Spleen (tissue), 11 donors: ENCODE data around the gene RUFY3. TPM values are rescaled to one million over a fixed set of nuclear protein-coding genes. Genes with fewer than 3 reads are reported as not detected.
"Not testable (repeated sequence)": the region's sequence is repeated elsewhere in the genome, so short reads cannot be mapped to it uniquely, and the experiment has no call there.

Experiments
- DNase-seq: peaks from one replicate; pipeline ENCODE4 v3.0.0-alpha.2; 2020
- H3K27ac ChIP-seq, 8 donors: fragments of 200-600 bp; sonication (generic) in 7 of 8; 1 replicate in 4 of 8; 2 replicates in 4 of 8; pipeline versions ENCODE4 v1.5.0 to v1.8.0; 2016 to 2021; ENCODE audit warnings: inconsistent platforms in 4 of 8, mild to moderate bottlenecking in 4 of 8, moderate library complexity in 1 of 8
- H3K27me3 ChIP-seq, 7 donors: fragments of 200-600 bp; sonication (generic) in 6 of 7; replicated peaks in 1 of 7; 1 replicate in 4 of 7; 2 replicates in 3 of 7; pipeline versions ENCODE4 v1.5.0 to v1.8.0; 2016 to 2021; ENCODE audit warnings: inconsistent platforms in 3 of 7, mild to moderate bottlenecking in 1 of 7
- H3K36me3 ChIP-seq, 6 donors: fragments of 200-600 bp; sonication (generic) in 5 of 6; 1 replicate in 4 of 6; 2 replicates in 2 of 6; pipeline versions ENCODE4 v1.5.0 to v1.8.0; 2016 to 2021; ENCODE audit warnings: inconsistent platforms in 2 of 6
- H3K4me1 ChIP-seq, 6 donors: fragments of 200-600 bp; sonication (generic) in 5 of 6; 1 replicate in 3 of 6; 2 replicates in 3 of 6; pipeline versions ENCODE4 v1.5.0 to v1.8.0; 2016 to 2021; ENCODE audit warnings: inconsistent platforms in 3 of 6
- H3K4me3 ChIP-seq, 8 donors: fragments of 200-600 bp; sonication (generic) in 7 of 8; 1 replicate in 4 of 8; 2 replicates in 4 of 8; pipeline versions ENCODE4 v1.5.0 to v1.8.0; 2016 to 2021; ENCODE audit warnings: inconsistent platforms in 4 of 8, mild to moderate bottlenecking in 4 of 8, moderate library complexity in 2 of 8
- H3K9me3 ChIP-seq, 8 donors: fragments of 200-600 bp; sonication (generic) in 7 of 8; 1 replicate in 4 of 8; 2 replicates in 4 of 8; pipeline versions ENCODE4 v1.5.0 to v1.8.0; 2016 to 2021; ENCODE audit warnings: inconsistent platforms in 4 of 8
- POLR2A ChIP-seq, 3 donors: fragments of 450-650 bp; IDR thresholded peaks; one replicate each; pipeline ENCODE4 v1.5.1; 2017; ENCODE audit warnings: antibody characterized with exemption in 3 of 3, mild to moderate bottlenecking in 1 of 3
- POLR2AphosphoS5 ChIP-seq, 3 donors: sonication (generic); formaldehyde crosslinking; IDR thresholded peaks; one replicate each; pipeline ENCODE4 v1.5.1; 2017; ENCODE audit warnings: antibody characterized with exemption in 3 of 3
- WGBS, 5 donors: extraction: QIAGEN DNeasy Blood & Tissue Kit in 3 of 5; methylation state at CpG; one replicate each; pipeline versions ENCODE4 v1.1.5 to v1.1.7; 2013 to 2018; 5-methylcytosine and 5-hydroxymethylcytosine counted together
- intact Hi-C: fragments of 100-400 bp; cut with DNase I; formaldehyde crosslinking; loops from one replicate; pipeline ENCODE4 v1.15.0; 2023; ENCODE audit warnings: low total_unique reads
- polyA plus RNA-seq, 3 donors: library from polyadenylated mRNA; stranded (reverse); fragments of 200-250 nt; gene quantifications; one replicate each; pipeline ENCODE4 v1.2.1, GENCODE V29; 2013
- total RNA-seq, 7 donors: library from RNA; depleted of rRNA in 3 of 7; stranded (reverse); fragments of >200 nt in 3 of 7; fragmentation: NEBNext Ultra II Directional in 4 of 7; extraction: Animal tissue kit (Norgen Biotek cat#: 25700) in 4 of 7; gene quantifications; one replicate each; pipeline versions ENCODE4 v1.1.0 to v1.2.1, GENCODE V29; 2016 to 2021
- TF ChIP-seq, protein P1 (sequence below), 11 experiments: fragments of 200-600 bp in 7 of 11; fragments of 450-650 bp in 4 of 11; sonication (generic) in 4 of 11; IDR thresholded peaks in 8 of 11; conservative IDR thresholded peaks in 3 of 11; 1 replicate in 7 of 11; 2 replicates in 4 of 11; pipeline versions ENCODE4 v1.4.0 to v1.8.0; 2016 to 2021; ENCODE audit warnings: antibody characterized with exemption in 11 of 11, inconsistent platforms in 4 of 11, mild to moderate bottlenecking in 1 of 11
- donor health status: healthy with polysubstance abuse.
- donor health status: DM: no; HTN: no; CAD: no; lungs with moderate emphysema.
- donor health status: DM: no; HTN: no; CAD: no.
- donor health status: Bipolar disorder and iron deficiency.
- donor health status: healthy.
- donor health status: DM: no; HTN: no; CAD: no.
- donor health status: DM: yes; HTN: yes; CAD: no.

RUFY3 gene
- total and polyA plus RNA-seq, 10 donors, result 19.2 to 96.8 (median 76.2) TPM

DNA sequence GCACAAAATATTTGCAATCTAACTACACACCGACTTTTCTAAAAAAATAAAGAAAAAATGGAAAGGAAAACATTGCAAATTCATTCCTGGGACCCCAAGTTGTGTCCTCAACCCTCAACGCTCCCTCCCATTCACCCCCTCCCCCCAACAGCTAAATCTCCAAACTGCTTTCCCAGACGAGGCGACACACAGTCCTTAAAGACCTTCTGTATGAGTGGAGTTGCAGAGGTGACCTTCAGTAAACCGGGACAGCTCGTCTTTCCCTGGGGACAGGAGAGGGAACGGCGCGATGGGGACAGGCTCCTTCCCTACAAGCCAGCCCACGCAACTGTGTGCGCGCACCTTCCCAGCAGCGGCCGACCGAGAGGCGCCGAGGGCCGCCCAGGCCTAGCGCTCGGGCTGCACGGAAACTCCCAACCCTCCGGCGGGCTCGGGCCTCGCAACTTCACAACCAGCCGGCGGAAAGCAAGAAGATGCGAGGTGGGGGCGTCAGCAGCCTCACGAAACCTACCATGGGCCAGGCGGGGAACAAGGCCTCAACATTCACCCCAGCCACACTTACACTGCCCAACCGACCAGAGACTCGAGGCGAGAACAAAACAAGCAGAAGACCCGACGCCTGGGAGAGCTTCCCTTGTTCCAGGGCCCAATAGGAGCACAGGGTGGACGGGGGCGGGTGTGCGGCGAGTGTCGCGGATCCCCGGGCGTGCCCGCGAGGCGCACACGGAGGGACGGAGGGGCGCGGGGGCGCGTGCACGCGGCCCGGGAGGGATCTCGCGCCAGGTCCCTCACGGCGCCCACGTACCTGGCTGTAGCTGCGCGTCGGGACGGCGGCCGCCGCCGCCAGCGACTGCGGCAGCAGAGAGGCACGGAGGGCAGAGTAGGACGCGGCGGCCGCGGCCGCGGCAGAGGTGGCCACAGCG, 117.2 kb downstream of the RUFY3 start:
- no peaks in the 10 kb centered on the region for H3K27me3 ChIP-seq
- H3K4me3 ChIP-seq, result peak overlapping the region; percentile 51 to 99 (median 84)
- H3K4me1 ChIP-seq, result peaks cover 14 to 47% (median 32%) of the 10 kb centered on the region in 6 donors
- intact Hi-C loops, result loop anchor here (10.0 kb wide), 1 partner anchor 134 kb away; no protein-coding TSS in a partner anchor
- no peaks in the 10 kb centered on the region for H3K9me3 ChIP-seq
- peaks cover 0 to 22% (median 15%) of the 10 kb centered on the region in 6 donors for H3K36me3 ChIP-seq
- peak; percentile 93 for DNase-seq
- 0 to 1% (median 0%) methylated on average over 35 to 80 of the region's 80 CpGs for WGBS, 5 donors
- H3K27ac ChIP-seq, result peak overlapping the region; percentile 80 to 97 (median 94)
- TF ChIP-seq POLR2A (IDR thresholded peaks at IDR 0.05) (no peak), POLR2AphosphoS5 (IDR thresholded peaks at IDR 0.05) (peak in 2 of 3 donors; percentile 53 to 76)
- TF ChIP-seq, protein P1, sequence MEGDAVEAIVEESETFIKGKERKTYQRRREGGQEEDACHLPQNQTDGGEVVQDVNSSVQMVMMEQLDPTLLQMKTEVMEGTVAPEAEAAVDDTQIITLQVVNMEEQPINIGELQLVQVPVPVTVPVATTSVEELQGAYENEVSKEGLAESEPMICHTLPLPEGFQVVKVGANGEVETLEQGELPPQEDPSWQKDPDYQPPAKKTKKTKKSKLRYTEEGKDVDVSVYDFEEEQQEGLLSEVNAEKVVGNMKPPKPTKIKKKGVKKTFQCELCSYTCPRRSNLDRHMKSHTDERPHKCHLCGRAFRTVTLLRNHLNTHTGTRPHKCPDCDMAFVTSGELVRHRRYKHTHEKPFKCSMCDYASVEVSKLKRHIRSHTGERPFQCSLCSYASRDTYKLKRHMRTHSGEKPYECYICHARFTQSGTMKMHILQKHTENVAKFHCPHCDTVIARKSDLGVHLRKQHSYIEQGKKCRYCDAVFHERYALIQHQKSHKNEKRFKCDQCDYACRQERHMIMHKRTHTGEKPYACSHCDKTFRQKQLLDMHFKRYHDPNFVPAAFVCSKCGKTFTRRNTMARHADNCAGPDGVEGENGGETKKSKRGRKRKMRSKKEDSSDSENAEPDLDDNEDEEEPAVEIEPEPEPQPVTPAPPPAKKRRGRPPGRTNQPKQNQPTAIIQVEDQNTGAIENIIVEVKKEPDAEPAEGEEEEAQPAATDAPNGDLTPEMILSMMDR (IDR thresholded peaks at IDR 0.05 in 8 of 11, conservative IDR thresholded peaks at IDR 0.05 in 3 of 11), result peak in 1 of 11 experiments; percentile 10

DNA sequence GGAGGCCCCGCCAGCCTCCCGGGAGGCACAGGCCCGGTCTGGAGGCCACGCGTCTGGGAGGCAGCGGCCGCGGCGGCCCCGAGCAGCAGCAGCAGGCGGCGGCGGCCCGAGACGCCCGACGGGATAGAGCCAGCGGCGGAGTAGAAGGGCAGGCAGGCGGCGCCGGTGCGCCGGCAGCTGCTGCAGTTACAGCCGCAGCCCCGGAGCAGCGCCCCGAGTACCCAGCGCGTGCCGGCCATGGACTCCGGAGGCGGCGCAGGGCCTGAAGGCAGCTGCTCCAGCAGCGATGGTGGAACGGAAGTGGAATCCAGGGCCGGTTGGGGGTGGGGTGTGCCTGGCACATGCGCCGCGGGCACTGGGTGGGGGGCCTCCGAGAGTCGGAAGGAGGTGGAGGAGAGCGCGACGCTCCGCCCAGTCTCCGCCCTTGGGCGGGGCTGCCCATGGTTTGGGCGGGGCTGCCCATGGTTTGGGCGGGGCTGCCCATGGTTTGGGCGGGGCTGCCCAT, 117.9 kb downstream of the RUFY3 start, which contains the start of gene GRSF1:
Gene GRSF1 (minus strand): TSS at position 302 of the 505 bp plus-strand sequence. CDS start 63 bp downstream, at position 239.
- TF ChIP-seq POLR2A (IDR thresholded peaks at IDR 0.05), result peak in 1 of 3 donors; percentile 20
- peak; percentile 81 to 91 (median 88) for TF ChIP-seq POLR2AphosphoS5 (IDR thresholded peaks at IDR 0.05)
- TF ChIP-seq, protein P1 (IDR thresholded peaks at IDR 0.05 in 8 of 11, conservative IDR thresholded peaks at IDR 0.05 in 3 of 11), result peak in 1 of 11 experiments; percentile 26
- H3K9me3 ChIP-seq, result no peaks in the 10 kb centered on the region
- peak within 1 kb of the TSS; percentile 51 to 99 (median 84) for H3K4me3 ChIP-seq
- intact Hi-C loops, result loop anchor here (10.0 kb wide), 2 partner anchors 135 to 165 kb away; no protein-coding TSS in a partner anchor
- peaks cover 14 to 51% (median 33%) of the 10 kb centered on the region in 6 donors for H3K4me1 ChIP-seq
- H3K27ac ChIP-seq, result peak within 1 kb of the TSS; percentile 80 to 97 (median 94)
- peaks cover 0 to 14% (median 8%) of the 10 kb centered on the region in 6 donors for H3K36me3 ChIP-seq
- H3K27me3 ChIP-seq, result no peaks in the 10 kb centered on the region
- 0 to 1% (median 1%) methylated on average over 12 to 50 of the region's 51 CpGs; no CpG with 5 or more reads in 1 of the 5 donors for WGBS, 5 donors
- peak; percentile 99 for DNase-seq

GRCh38 chr4:70840137-70840536, 118.4 kb downstream of the RUFY3 start:
- H3K27ac ChIP-seq, result peak overlapping the region in 6 of 8 donors; percentile 44 to 97 (median 96)

GRCh38 chr4:70840631-70841030, 118.9 kb downstream of the RUFY3 start:
- not testable (repeated sequence) for H3K27me3 ChIP-seq, H3K36me3 ChIP-seq, H3K4me3 ChIP-seq, H3K9me3 ChIP-seq
- Histone ChIP-seq H3K27ac (peak overlapping the region in 4 of 8 donors; percentile 90 to 97 (median 96)), H3K4me1 (peaks cover 14 to 54% (median 32%) of the 10 kb centered on the region in 6 donors)
- 91 to 96% (median 96%) methylated on average over 16 of the region's 16 CpGs for WGBS, 5 donors
- DNase-seq, result peak; percentile 81
- intact Hi-C loops, result loop anchor here (10.0 kb wide), 1 partner anchor 164 kb away; no protein-coding TSS in a partner anchor

More at GRCh38 chr4:70840137-70840536, 118.4 kb downstream of the RUFY3 start:
- DNase-seq, result peak; percentile 91
- Histone ChIP-seq H3K4me3 (peak overlapping the region in 4 of 8 donors; percentile 81 to 99 (median 96)), H3K4me1 (peaks cover 14 to 55% (median 33%) of the 10 kb centered on the region in 6 donors)
- not testable (repeated sequence) for H3K36me3 ChIP-seq, H3K27me3 ChIP-seq, H3K9me3 ChIP-seq
- intact Hi-C loops, result loop anchor here (10.0 kb wide), 1 partner anchor 165 kb away; no protein-coding TSS in a partner anchor
- 54 to 93% (median 72%) methylated on average over 12 to 19 of the region's 20 CpGs for WGBS, 5 donors
